Femur (tissue), 1 donor: ENCODE data around the gene CGB1.

Experiments used
- DNase-seq: peaks from one replicate; pipeline ENCODE4 v3.0.0-alpha.2; 2017

Gene CGB1

GRCh38 chr19:48993175-48994034 lies 43.3 kb downstream of the CGB1 start, which contains the start of the genes GYS1 and RUVBL2:
GYS1 (minus strand) TSS chr19:48993309; CDS start chr19:48993112, 197 bp downstream.
RUVBL2 (plus strand) TSS chr19:48993887; CDS start chr19:48993912, 25 bp downstream.
- peak; percentile 100 for DNase-seq

GRCh38 chr19:48992581-48993174 lies 44.0 kb downstream of the CGB1 start:
- no peak for DNase-seq

GRCh38 chr19:48991873-48992580 lies 44.7 kb downstream of the CGB1 start:
- peak; percentile 75 for DNase-seq

GRCh38 chr19:48991011-48991609 lies 45.6 kb downstream of the CGB1 start:
- no peak for DNase-seq

- DNase-seq = no peak
Measured at GRCh38 chr19:48990400-48990799, 46.3 kb downstream of the CGB1 start.

- DNase-seq = peak; percentile 72
Measured at GRCh38 chr19:48989701-48990291, 46.9 kb downstream of the CGB1 start.

- DNase-seq = no peak
Measured at GRCh38 chr19:48988860-48989259, 47.8 kb downstream of the CGB1 start.

GRCh38 chr19:48988286-48988685 lies 48.4 kb downstream of the CGB1 start:
- no peak for DNase-seq

- DNase-seq = no peak
Measured at GRCh38 chr19:48987323-48987722, 49.4 kb downstream of the CGB1 start.

GRCh38 chr19:48986211-48986610 lies 50.5 kb downstream of the CGB1 start:
- no peak for DNase-seq

- DNase-seq = no peak
Measured at GRCh38 chr19:48985711-48986110, 51.0 kb downstream of the CGB1 start.
